SJCRH30 (cell line): ENCODE results near the gene MARK1. TPM values are rescaled to one million over a fixed set of nuclear protein-coding genes. Genes with fewer than 3 reads are reported as not detected.

Source experiments
- DNase-seq, 2 experiments: peaks; one replicate each; pipeline ENCODE4 v3.0.0-alpha.2; 2015 to 2020
- H3K27ac ChIP-seq: fragments of 250-450 bp; sonication (Bioruptor Pico); 2 replicates; pipeline ENCODE4 v1.5.1; 2020; ENCODE audit warnings: mild to moderate bottlenecking, moderate library complexity
- H3K27me3 ChIP-seq: fragments of 250-450 bp; sonication (Bioruptor Pico); 2 replicates; pipeline ENCODE4 v1.5.1; 2020; ENCODE audit warnings: mild to moderate bottlenecking, moderate library complexity
- H3K36me3 ChIP-seq: fragments of 250-450 bp; sonication (Bioruptor Pico); 2 replicates; pipeline ENCODE4 v1.5.1; 2020; ENCODE audit warnings: mild to moderate bottlenecking, moderate library complexity
- H3K4me1 ChIP-seq: fragments of 250-450 bp; sonication (Bioruptor Pico); 2 replicates; pipeline ENCODE4 v1.5.1; 2020; ENCODE audit warnings: mild to moderate bottlenecking, moderate library complexity
- H3K4me3 ChIP-seq: fragments of 250-450 bp; sonication (Bioruptor Pico); 2 replicates; pipeline ENCODE4 v1.5.1; 2020; ENCODE audit warnings: mild to moderate bottlenecking, moderate library complexity
- H3K9me3 ChIP-seq: fragments of 250-450 bp; sonication (Bioruptor Pico); replicated peaks from 2 replicates; pipeline ENCODE4 v1.5.1; 2020; ENCODE audit warnings: mild to moderate bottlenecking, moderate library complexity
- total RNA-seq: library from RNA; depleted of rRNA; stranded (reverse); fragments of >200 nt; shearing (Covaris generic); gene quantifications from 2 replicates; pipeline ENCODE4 v1.2.3, GENCODE V29; 2014

Gene MARK1
- total RNA-seq, 1 experiment from 2014 or later = 8.7 TPM

- peaks cover 22% of the 10 kb centered on the region for H3K4me1 ChIP-seq
- DNase-seq = no peak
- H3K4me3 ChIP-seq = no peak overlapping the region
- no peaks in the 10 kb centered on the region for H3K36me3 ChIP-seq
- no peak overlapping the region for H3K27ac ChIP-seq
- no peaks in the 10 kb centered on the region for H3K27me3 ChIP-seq
- H3K9me3 ChIP-seq = no peaks in the 10 kb centered on the region
Observed at GRCh38 chr1:220697326-220697725, 169.4 kb downstream of the MARK1 start.

GRCh38 chr1:220698607-220699016, 170.7 kb downstream of the MARK1 start:
- DNase-seq = no peak
- H3K4me1 ChIP-seq = peaks cover 25% of the 10 kb centered on the region
- H3K9me3 ChIP-seq = no peaks in the 10 kb centered on the region
- H3K27me3 ChIP-seq = no peaks in the 10 kb centered on the region
- no peaks in the 10 kb centered on the region for H3K36me3 ChIP-seq
- H3K4me3 ChIP-seq = no peak overlapping the region
- H3K27ac ChIP-seq = no peak overlapping the region

- Histone ChIP-seq H3K27ac (no peak overlapping the region), H3K4me1 (peaks cover 25% of the 10 kb centered on the region), H3K27me3 (no peaks in the 10 kb centered on the region), H3K9me3 (no peaks in the 10 kb centered on the region), H3K36me3 (no peaks in the 10 kb centered on the region), H3K4me3 (no peak overlapping the region)
- DNase-seq = peak; percentile 30 to 55
Observed at GRCh38 chr1:220699044-220699443, 171.1 kb downstream of the MARK1 start.

- Histone ChIP-seq H3K27ac (no peak overlapping the region), H3K27me3 (no peaks in the 10 kb centered on the region), H3K4me1 (peaks cover 25% of the 10 kb centered on the region), H3K4me3 (no peak overlapping the region), H3K36me3 (no peaks in the 10 kb centered on the region), H3K9me3 (no peaks in the 10 kb centered on the region)
- DNase-seq = peak in 1 of 2 experiments; percentile 65
Observed at GRCh38 chr1:220700556-220701179, 172.7 kb downstream of the MARK1 start.

GRCh38 chr1:220701974-220702373, 174.0 kb downstream of the MARK1 start:
- H3K36me3 ChIP-seq = no peaks in the 10 kb centered on the region
- DNase-seq = no peak
- no peak overlapping the region for H3K4me3 ChIP-seq
- H3K27ac ChIP-seq = no peak overlapping the region
- no peaks in the 10 kb centered on the region for H3K9me3 ChIP-seq
- no peaks in the 10 kb centered on the region for H3K27me3 ChIP-seq
- H3K4me1 ChIP-seq = peaks cover 25% of the 10 kb centered on the region

- peak in 1 of 2 experiments; percentile 26 for DNase-seq
- H3K9me3 ChIP-seq = no peaks in the 10 kb centered on the region
- H3K27ac ChIP-seq = no peak overlapping the region
- no peaks in the 10 kb centered on the region for H3K27me3 ChIP-seq
- H3K4me1 ChIP-seq = peaks cover 25% of the 10 kb centered on the region
- no peak overlapping the region for H3K4me3 ChIP-seq
- no peaks in the 10 kb centered on the region for H3K36me3 ChIP-seq
Observed at GRCh38 chr1:220702733-220703270, 174.9 kb downstream of the MARK1 start.

- no peaks in the 10 kb centered on the region for H3K9me3 ChIP-seq
Observed at GRCh38 chr1:220703305-220703704, 175.4 kb downstream of the MARK1 start.

GRCh38 chr1:220705782-220706181, 177.8 kb downstream of the MARK1 start:
- Histone ChIP-seq H3K27me3 (no peaks in the 10 kb centered on the region), H3K4me3 (no peak overlapping the region), H3K36me3 (no peaks in the 10 kb centered on the region), H3K27ac (no peak overlapping the region), H3K4me1 (peaks cover 7% of the 10 kb centered on the region), H3K9me3 (no peaks in the 10 kb centered on the region)
- DNase-seq = no peak

More at GRCh38 chr1:220703305-220703704, 175.4 kb downstream of the MARK1 start:
- Histone ChIP-seq H3K27me3 (no peaks in the 10 kb centered on the region), H3K36me3 (no peaks in the 10 kb centered on the region), H3K4me1 (peaks cover 25% of the 10 kb centered on the region), H3K27ac (no peak overlapping the region), H3K4me3 (no peak overlapping the region)
- no peak for DNase-seq

- Histone ChIP-seq H3K4me3 (no peak overlapping the region), H3K4me1 (peaks cover 6% of the 10 kb centered on the region; the same call in 1 of the 2 replicates), H3K36me3 (no peaks in the 10 kb centered on the region), H3K9me3 (no peaks in the 10 kb centered on the region), H3K27ac (no peak overlapping the region), H3K27me3 (no peaks in the 10 kb centered on the region)
- DNase-seq = no peak
Observed at GRCh38 chr1:220706480-220706879, 178.5 kb downstream of the MARK1 start.

GRCh38 chr1:220707160-220707559, 179.2 kb downstream of the MARK1 start:
- Histone ChIP-seq H3K27me3 (no peaks in the 10 kb centered on the region), H3K27ac (no peak overlapping the region), H3K4me3 (no peak overlapping the region), H3K9me3 (no peaks in the 10 kb centered on the region), H3K4me1 (peaks cover 7% of the 10 kb centered on the region; the same call in 1 of the 2 replicates), H3K36me3 (no peaks in the 10 kb centered on the region)
- DNase-seq = no peak

GRCh38 chr1:220708244-220708643, 180.3 kb downstream of the MARK1 start:
- peaks cover 4% of the 10 kb centered on the region; the same call in 1 of the 2 replicates for H3K4me1 ChIP-seq
- no peak overlapping the region for H3K4me3 ChIP-seq
- no peaks in the 10 kb centered on the region for H3K36me3 ChIP-seq
- H3K27me3 ChIP-seq = no peaks in the 10 kb centered on the region
- no peak overlapping the region for H3K27ac ChIP-seq
- H3K9me3 ChIP-seq = no peaks in the 10 kb centered on the region
- DNase-seq = no peak

GRCh38 chr1:220708936-220709801, 181.2 kb downstream of the MARK1 start:
- peaks cover 4% of the 10 kb centered on the region; the same call in 1 of the 2 replicates for H3K4me1 ChIP-seq
- DNase-seq = no peak
- no peaks in the 10 kb centered on the region for H3K9me3 ChIP-seq
- H3K27me3 ChIP-seq = no peaks in the 10 kb centered on the region
- no peaks in the 10 kb centered on the region for H3K36me3 ChIP-seq
- no peak overlapping the region for H3K27ac ChIP-seq
- H3K4me3 ChIP-seq = no peak overlapping the region

- H3K27me3 ChIP-seq = no peaks in the 10 kb centered on the region
- H3K36me3 ChIP-seq = no peaks in the 10 kb centered on the region
- H3K27ac ChIP-seq = no peak overlapping the region
- H3K4me1 ChIP-seq = peaks cover 4% of the 10 kb centered on the region; the same call in 1 of the 2 replicates
- no peak overlapping the region for H3K4me3 ChIP-seq
- no peak for DNase-seq
- H3K9me3 ChIP-seq = no peaks in the 10 kb centered on the region
Observed at GRCh38 chr1:220710333-220710732, 182.4 kb downstream of the MARK1 start.

- H3K9me3 ChIP-seq = peaks cover 3% of the 10 kb centered on the region; the same call in 1 of the 2 replicates
- H3K27me3 ChIP-seq = no peaks in the 10 kb centered on the region
- H3K36me3 ChIP-seq = no peaks in the 10 kb centered on the region
- H3K4me1 ChIP-seq = peaks cover 4% of the 10 kb centered on the region; the same call in 1 of the 2 replicates
- no peak overlapping the region for H3K27ac ChIP-seq
- DNase-seq = peak in 1 of 2 experiments; percentile 11
- H3K4me3 ChIP-seq = no peak overlapping the region
Observed at GRCh38 chr1:220711056-220711809, 183.3 kb downstream of the MARK1 start.
